BLaER1 treated with 17β-estradiol and CSF1 and Interleukin-3, amounts not matched to agents 10 nM and 100 nM (cell line): ENCODE measurements around the gene MAP1A.

Experiments used
- H3K27ac ChIP-seq, 11 experiments: shearing (Covaris generic); formaldehyde crosslinking; 2 replicates each; pipeline ENCODE4 v1.8.1; 2022
- H3K27me3 ChIP-seq, 11 experiments: shearing (Covaris generic); formaldehyde crosslinking; 2 replicates each; pipeline ENCODE4 v1.8.1; 2022
- H3K36me3 ChIP-seq, 11 experiments: shearing (Covaris generic); formaldehyde crosslinking; 2 replicates each; pipeline ENCODE4 v1.8.1; 2022
- H3K4me1 ChIP-seq, 10 experiments: shearing (Covaris generic); formaldehyde crosslinking; 2 replicates each; pipeline ENCODE4 v1.8.1; 2022
- H3K4me2 ChIP-seq, 11 experiments: shearing (Covaris generic); formaldehyde crosslinking; 2 replicates each; pipeline ENCODE4 v1.8.1; 2022
- H3K4me3 ChIP-seq, 10 experiments: shearing (Covaris generic); formaldehyde crosslinking; 2 replicates each; pipeline ENCODE4 v1.8.1; 2022
- H3K9ac ChIP-seq, 11 experiments: shearing (Covaris generic); formaldehyde crosslinking; 2 replicates each; pipeline ENCODE4 v1.8.1; 2022
- H3K9me3 ChIP-seq, 11 experiments: shearing (Covaris generic); formaldehyde crosslinking; replicated peaks in 1 of 11; 2 replicates each; pipeline ENCODE4 v1.8.1; 2022
- H4K20me1 ChIP-seq, 11 experiments: shearing (Covaris generic); formaldehyde crosslinking; 2 replicates each; pipeline ENCODE4 v1.8.1; 2022
- Cebpa-rat ChIP-seq, 11 experiments: shearing (Covaris generic); IDR thresholded peaks; 2 replicates each; pipeline ENCODE4 v1.8.1; 2022

Gene MAP1A

DNA sequence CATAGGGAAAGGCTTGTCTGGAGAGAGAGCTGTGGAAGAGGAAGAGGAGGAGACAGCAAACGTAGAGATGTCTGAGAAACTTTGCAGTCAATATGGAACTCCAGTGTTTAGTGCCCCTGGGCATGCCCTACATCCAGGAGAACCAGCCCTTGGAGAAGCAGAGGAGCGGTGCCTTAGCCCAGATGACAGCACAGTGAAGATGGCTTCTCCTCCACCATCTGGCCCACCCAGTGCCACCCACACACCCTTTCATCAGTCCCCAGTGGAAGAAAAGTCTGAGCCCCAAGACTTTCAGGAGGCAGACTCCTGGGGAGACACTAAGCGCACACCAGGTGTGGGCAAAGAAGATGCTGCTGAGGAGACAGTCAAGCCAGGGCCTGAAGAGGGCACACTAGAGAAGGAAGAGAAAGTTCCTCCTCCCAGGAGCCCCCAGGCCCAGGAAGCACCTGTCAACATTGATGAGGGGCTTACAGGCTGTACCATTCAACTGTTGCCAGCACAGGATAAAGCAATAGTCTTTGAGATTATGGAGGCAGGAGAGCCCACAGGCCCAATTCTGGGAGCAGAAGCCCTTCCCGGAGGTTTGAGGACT lies 6.9 kb downstream of the MAP1A start:
- H3K4me3 ChIP-seq = no peak overlapping the region
- peak overlapping the region in 4 of 11 experiments; percentile 41 to 48 (median 45); a peak in 7 of 22 replicates for H3K27ac ChIP-seq
- no peak for TF ChIP-seq Cebpa-rat (IDR thresholded peaks at IDR 0.05)
- peaks cover 29 to 90% (median 86%) of the 10 kb centered on the region in 11 experiments; a peak in 21 of 22 replicates for H3K36me3 ChIP-seq
- H3K4me1 ChIP-seq = peaks cover 14 to 49% (median 40%) of the 10 kb centered on the region in 10 experiments
- H4K20me1 ChIP-seq = peaks cover 0 to 77% (median 4%) of the 10 kb centered on the region in 11 experiments; a peak in 7 of 22 replicates
- H3K9me3 ChIP-seq = peaks cover 0 to 40% (median 20%) of the 10 kb centered on the region in 11 experiments; a peak in 10 of 22 replicates
- peak overlapping the region in 2 of 11 experiments; percentile 3 to 29; a peak in 1 of 22 replicates for H3K9ac ChIP-seq
- peak overlapping the region in 8 of 11 experiments; percentile 16 to 75 (median 49); a peak in 13 of 22 replicates for H3K4me2 ChIP-seq
- no peaks in the 10 kb centered on the region for H3K27me3 ChIP-seq

DNA sequence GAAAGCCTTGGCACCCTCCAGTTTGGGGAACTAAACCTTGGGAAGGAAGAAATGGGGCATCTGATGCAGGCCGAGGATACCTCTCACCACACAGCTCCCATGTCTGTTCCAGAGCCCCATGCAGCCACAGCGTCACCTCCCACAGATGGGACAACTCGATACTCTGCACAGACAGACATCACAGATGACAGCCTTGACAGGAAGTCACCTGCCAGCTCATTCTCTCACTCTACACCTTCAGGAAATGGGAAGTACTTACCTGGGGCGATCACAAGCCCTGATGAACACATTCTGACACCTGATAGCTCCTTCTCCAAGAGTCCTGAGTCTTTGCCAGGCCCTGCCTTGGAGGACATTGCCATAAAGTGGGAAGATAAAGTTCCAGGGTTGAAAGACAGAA lies 7.7 kb downstream of the MAP1A start:
- H3K4me2 ChIP-seq = peak overlapping the region in 7 of 11 experiments; percentile 28 to 75 (median 55); a peak in 11 of 22 replicates
- peaks cover 0 to 71% (median 4%) of the 10 kb centered on the region in 11 experiments; a peak in 6 of 22 replicates for H4K20me1 ChIP-seq
- H3K27me3 ChIP-seq = no peaks in the 10 kb centered on the region
- peak overlapping the region in 1 of 11 experiments; percentile 3; a peak in 1 of 22 replicates for H3K9ac ChIP-seq
- peaks cover 6 to 41% (median 32%) of the 10 kb centered on the region in 10 experiments for H3K4me1 ChIP-seq
- no peak for TF ChIP-seq Cebpa-rat (IDR thresholded peaks at IDR 0.05)
- H3K27ac ChIP-seq = peak overlapping the region in 4 of 11 experiments; percentile 37 to 48 (median 45); a peak in 6 of 22 replicates
- peaks cover 36 to 97% (median 93%) of the 10 kb centered on the region in 11 experiments; a peak in 21 of 22 replicates for H3K36me3 ChIP-seq
- H3K4me3 ChIP-seq = no peak overlapping the region
- peaks cover 0 to 40% (median 20%) of the 10 kb centered on the region in 11 experiments; a peak in 10 of 22 replicates for H3K9me3 ChIP-seq

DNA sequence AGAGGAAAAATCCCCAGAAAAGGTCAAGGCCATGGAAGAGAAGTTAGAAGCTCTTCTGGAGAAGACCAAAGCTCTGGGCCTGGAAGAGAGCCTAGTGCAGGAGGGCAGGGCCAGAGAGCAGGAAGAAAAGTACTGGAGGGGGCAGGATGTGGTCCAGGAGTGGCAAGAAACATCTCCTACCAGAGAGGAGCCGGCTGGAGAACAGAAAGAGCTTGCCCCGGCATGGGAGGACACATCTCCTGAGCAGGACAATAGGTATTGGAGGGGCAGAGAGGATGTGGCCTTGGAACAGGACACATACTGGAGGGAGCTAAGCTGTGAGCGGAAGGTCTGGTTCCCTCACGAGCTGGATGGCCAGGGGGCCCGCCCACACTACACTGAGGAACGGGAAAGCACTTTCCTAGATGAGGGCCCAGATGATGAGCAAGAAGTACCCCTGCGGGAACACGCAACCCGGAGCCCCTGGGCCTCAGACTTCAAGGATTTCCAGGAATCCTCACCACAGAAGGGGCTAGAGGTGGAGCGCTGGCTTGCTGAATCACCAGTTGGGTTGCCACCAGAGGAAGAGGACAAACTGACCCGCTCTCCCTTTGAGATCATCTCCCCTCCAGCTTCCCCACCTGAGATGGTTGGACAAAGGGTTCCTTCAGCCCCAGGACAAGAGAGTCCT lies 9.0 kb downstream of the MAP1A start:
- peak overlapping the region in 3 of 11 experiments; percentile 29 to 48 (median 37); a peak in 3 of 22 replicates for H3K27ac ChIP-seq
- H3K4me1 ChIP-seq = peaks cover 0 to 31% (median 23%) of the 10 kb centered on the region in 10 experiments; a peak in 15 of 20 replicates
- no peak overlapping the region for H3K4me3 ChIP-seq
- H3K9ac ChIP-seq = no peak overlapping the region
- peaks cover 35 to 98% (median 83%) of the 10 kb centered on the region in 11 experiments; a peak in 21 of 22 replicates for H3K36me3 ChIP-seq
- peaks cover 0 to 37% (median 19%) of the 10 kb centered on the region in 11 experiments; a peak in 10 of 22 replicates for H3K9me3 ChIP-seq
- no peak for TF ChIP-seq Cebpa-rat (IDR thresholded peaks at IDR 0.05)
- peaks cover 0 to 63% (median 4%) of the 10 kb centered on the region in 11 experiments; a peak in 6 of 22 replicates for H4K20me1 ChIP-seq
- H3K27me3 ChIP-seq = no peaks in the 10 kb centered on the region
- H3K4me2 ChIP-seq = no peak overlapping the region

DNA sequence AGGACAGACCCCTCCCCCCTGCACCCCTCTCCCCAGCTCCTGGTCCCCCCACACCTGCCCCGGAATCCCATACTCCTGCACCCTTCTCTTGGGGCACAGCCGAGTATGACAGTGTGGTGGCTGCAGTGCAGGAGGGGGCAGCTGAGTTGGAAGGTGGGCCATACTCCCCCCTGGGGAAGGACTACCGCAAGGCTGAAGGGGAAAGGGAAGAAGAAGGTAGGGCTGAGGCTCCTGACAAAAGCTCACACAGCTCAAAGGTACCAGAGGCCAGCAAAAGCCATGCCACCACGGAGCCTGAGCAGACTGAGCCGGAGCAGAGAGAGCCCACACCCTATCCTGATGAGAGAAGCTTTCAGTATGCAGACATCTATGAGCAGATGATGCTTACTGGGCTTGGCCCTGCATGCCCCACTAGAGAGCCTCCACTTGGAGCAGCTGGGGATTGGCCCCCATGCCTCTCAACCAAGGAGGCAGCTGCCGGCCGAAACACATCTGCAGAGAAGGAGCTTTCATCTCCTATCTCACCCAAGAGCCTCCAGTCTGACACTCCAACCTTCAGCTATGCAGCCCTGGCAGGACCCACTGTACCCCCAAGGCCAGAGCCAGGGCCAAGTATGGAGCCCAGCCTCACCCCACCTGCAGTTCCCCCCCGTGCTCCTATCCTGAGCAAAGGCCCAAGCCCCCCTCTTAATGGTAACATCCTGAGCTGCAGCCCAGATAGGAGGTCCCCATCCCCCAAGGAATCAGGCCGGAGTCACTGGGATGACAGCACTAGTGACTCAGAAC lies 9.8 kb downstream of the MAP1A start:
- H3K9ac ChIP-seq = no peak overlapping the region
- no peak overlapping the region; a peak in 1 of 22 replicates for H3K27ac ChIP-seq
- peaks cover 27 to 96% (median 74%) of the 10 kb centered on the region in 11 experiments; a peak in 21 of 22 replicates for H3K36me3 ChIP-seq
- H3K4me1 ChIP-seq = peaks cover 0 to 31% (median 23%) of the 10 kb centered on the region in 10 experiments; a peak in 15 of 20 replicates
- peaks cover 0 to 55% (median 4%) of the 10 kb centered on the region in 11 experiments; a peak in 6 of 22 replicates for H4K20me1 ChIP-seq
- H3K9me3 ChIP-seq = peaks cover 0 to 29% (median 12%) of the 10 kb centered on the region in 11 experiments; a peak in 10 of 22 replicates
- H3K27me3 ChIP-seq = no peaks in the 10 kb centered on the region
- no peak overlapping the region for H3K4me2 ChIP-seq
- TF ChIP-seq Cebpa-rat (IDR thresholded peaks at IDR 0.05) = no peak
- H3K4me3 ChIP-seq = no peak overlapping the region

- H4K20me1 ChIP-seq = peaks cover 0 to 51% (median 4%) of the 10 kb centered on the region in 11 experiments; a peak in 6 of 22 replicates
- H3K4me3 ChIP-seq = no peak overlapping the region
- peaks cover 20 to 89% (median 67%) of the 10 kb centered on the region in 11 experiments; a peak in 21 of 22 replicates for H3K36me3 ChIP-seq
- peak overlapping the region in 1 of 11 experiments; percentile 2; a peak in 3 of 22 replicates for H3K27ac ChIP-seq
- no peak overlapping the region for H3K9ac ChIP-seq
- H3K4me1 ChIP-seq = peaks cover 0 to 27% (median 20%) of the 10 kb centered on the region in 10 experiments; a peak in 15 of 20 replicates
- peaks cover 0 to 22% (median 6%) of the 10 kb centered on the region in 11 experiments; a peak in 10 of 22 replicates for H3K9me3 ChIP-seq
- H3K4me2 ChIP-seq = no peak overlapping the region
- H3K27me3 ChIP-seq = no peaks in the 10 kb centered on the region
- TF ChIP-seq Cebpa-rat (IDR thresholded peaks at IDR 0.05) = no peak
Observed at GRCh38 chr15:43527802-43528541, 10.6 kb downstream of the MAP1A start.

- no peak overlapping the region for H3K9ac ChIP-seq
- TF ChIP-seq Cebpa-rat (IDR thresholded peaks at IDR 0.05) = no peak
- H3K4me3 ChIP-seq = no peak overlapping the region
- H3K36me3 ChIP-seq = peaks cover 18 to 89% (median 61%) of the 10 kb centered on the region in 11 experiments
- peaks cover 0 to 45% (median 4%) of the 10 kb centered on the region in 11 experiments; a peak in 6 of 22 replicates for H4K20me1 ChIP-seq
- H3K27ac ChIP-seq = peak overlapping the region in 1 of 11 experiments; percentile 2; a peak in 2 of 22 replicates
- peaks cover 0 to 21% (median 16%) of the 10 kb centered on the region in 10 experiments; a peak in 15 of 20 replicates for H3K4me1 ChIP-seq
- peaks cover 0 to 16% (median under 1%) of the 10 kb centered on the region in 11 experiments; a peak in 8 of 22 replicates for H3K9me3 ChIP-seq
- no peaks in the 10 kb centered on the region for H3K27me3 ChIP-seq
- no peak overlapping the region for H3K4me2 ChIP-seq
Observed at GRCh38 chr15:43528542-43529007, 11.2 kb downstream of the MAP1A start.

DNA sequence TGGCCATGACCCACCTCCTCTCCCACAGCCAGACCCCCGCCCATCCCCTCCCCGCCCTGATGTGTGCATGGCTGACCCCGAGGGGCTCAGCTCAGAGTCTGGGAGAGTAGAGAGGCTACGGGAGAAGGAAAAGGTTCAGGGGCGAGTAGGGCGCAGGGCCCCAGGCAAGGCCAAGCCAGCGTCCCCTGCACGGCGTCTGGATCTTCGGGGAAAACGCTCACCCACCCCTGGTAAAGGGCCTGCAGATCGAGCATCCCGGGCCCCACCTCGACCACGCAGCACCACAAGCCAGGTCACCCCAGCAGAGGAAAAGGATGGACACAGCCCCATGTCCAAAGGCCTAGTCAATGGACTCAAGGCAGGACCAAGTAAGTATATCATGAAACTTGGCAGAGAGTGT lies 11.7 kb downstream of the MAP1A start:
- Histone ChIP-seq H3K36me3 (peaks cover 18 to 89% (median 61%) of the 10 kb centered on the region in 11 experiments), H3K4me1 (peaks cover 0 to 15% (median 11%) of the 10 kb centered on the region in 10 experiments; a peak in 15 of 20 replicates), H3K9ac (no peak overlapping the region), H3K27ac (no peak overlapping the region), H3K4me3 (no peak overlapping the region), H3K4me2 (no peak overlapping the region), H3K9me3 (peaks cover 0 to 10% (median 0%) of the 10 kb centered on the region in 11 experiments; a peak in 6 of 22 replicates), H3K27me3 (no peaks in the 10 kb centered on the region), H4K20me1 (peaks cover 0 to 39% (median 4%) of the 10 kb centered on the region in 11 experiments; a peak in 6 of 22 replicates)
- no peak for TF ChIP-seq Cebpa-rat (IDR thresholded peaks at IDR 0.05)
